Ishikawa (cell line): ENCODE results near the gene FRZB.
A peak's percentile ranks its signal among the peaks of the same experiment; 100 is the strongest.

Experiments used
- CEBPB ChIP-seq: IDR thresholded peaks from 2 replicates; pipeline ENCODE4 v1.6.1; 2012
- CREB1 ChIP-seq: IDR thresholded peaks from 2 replicates; pipeline ENCODE4 v1.6.1; 2012; ENCODE audit warnings: low read depth
- EGR1 ChIP-seq: IDR thresholded peaks from 2 replicates; pipeline ENCODE4 v1.6.1; 2012
- EP300 ChIP-seq: IDR thresholded peaks from 2 replicates; pipeline ENCODE4 v1.6.1; 2012; ENCODE audit warnings: borderline replicate concordance
- FOXM1 ChIP-seq: IDR thresholded peaks from 2 replicates; pipeline ENCODE4 v1.6.1; 2012; ENCODE audit warnings: low read depth, borderline replicate concordance
- NFIC ChIP-seq: IDR thresholded peaks from 2 replicates; pipeline ENCODE4 v1.6.1; 2012
- RAD21 ChIP-seq: IDR thresholded peaks from 2 replicates; pipeline ENCODE4 v1.6.1; 2012; ENCODE audit warnings: low read depth
- TAF1 ChIP-seq: IDR thresholded peaks from 2 replicates; pipeline ENCODE4 v1.6.1; 2012; ENCODE audit warnings: low read depth, mild to moderate bottlenecking
- TCF12 ChIP-seq: IDR thresholded peaks from 2 replicates; pipeline ENCODE4 v1.6.1; 2012; ENCODE audit warnings: low read depth
- TEAD4 ChIP-seq: IDR thresholded peaks from 2 replicates; pipeline ENCODE4 v1.6.1; 2012
- YY1 ChIP-seq: IDR thresholded peaks from 2 replicates; pipeline ENCODE4 v1.6.1; 2012; ENCODE audit warnings: low read depth
- ZBTB7A ChIP-seq: IDR thresholded peaks from 2 replicates; pipeline ENCODE4 v1.6.1; 2012; ENCODE audit warnings: low read depth
- TF ChIP-seq, protein P1 (sequence below): IDR thresholded peaks from 2 replicates; pipeline ENCODE4 v1.6.1; 2012
- TF ChIP-seq, protein P2 (sequence below): IDR thresholded peaks from 2 replicates; pipeline ENCODE4 v1.6.1; 2012; ENCODE audit warnings: low read depth, mild to moderate bottlenecking
- TF ChIP-seq, protein P3 (sequence below): IDR thresholded peaks from 2 replicates; pipeline ENCODE4 v1.6.1; 2012

Gene FRZB

DNA sequence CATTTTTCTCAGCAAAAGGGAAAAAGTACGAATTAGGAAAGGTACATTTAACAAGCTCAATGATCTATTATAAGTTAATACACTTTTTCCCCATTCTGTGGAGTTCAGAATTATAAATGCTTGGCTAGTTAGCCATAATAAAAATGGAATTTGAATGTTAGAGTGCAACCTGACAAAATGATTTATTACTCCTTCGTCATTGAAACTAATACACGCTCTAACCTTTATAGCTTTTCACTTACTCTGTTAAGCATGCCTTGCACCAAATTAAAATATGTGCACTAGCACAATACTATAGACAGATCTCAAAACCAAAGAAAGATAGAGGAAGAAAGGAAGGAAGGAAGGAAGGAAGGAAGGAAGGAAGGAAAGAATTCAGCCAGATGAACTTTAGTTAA, 46.1 kb upstream of the FRZB start:
- TF ChIP-seq, protein P1, sequence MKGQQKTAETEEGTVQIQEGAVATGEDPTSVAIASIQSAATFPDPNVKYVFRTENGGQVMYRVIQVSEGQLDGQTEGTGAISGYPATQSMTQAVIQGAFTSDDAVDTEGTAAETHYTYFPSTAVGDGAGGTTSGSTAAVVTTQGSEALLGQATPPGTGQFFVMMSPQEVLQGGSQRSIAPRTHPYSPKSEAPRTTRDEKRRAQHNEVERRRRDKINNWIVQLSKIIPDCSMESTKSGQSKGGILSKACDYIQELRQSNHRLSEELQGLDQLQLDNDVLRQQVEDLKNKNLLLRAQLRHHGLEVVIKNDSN: no peak
- TF ChIP-seq CEBPB (no peak), RAD21 (no peak), TEAD4 (no peak; the same call in 1 of the 2 replicates), YY1 (no peak), FOXM1 (no peak), CREB1 (no peak), TAF1 (no peak), ZBTB7A (no peak)
- TF ChIP-seq, protein P2, sequence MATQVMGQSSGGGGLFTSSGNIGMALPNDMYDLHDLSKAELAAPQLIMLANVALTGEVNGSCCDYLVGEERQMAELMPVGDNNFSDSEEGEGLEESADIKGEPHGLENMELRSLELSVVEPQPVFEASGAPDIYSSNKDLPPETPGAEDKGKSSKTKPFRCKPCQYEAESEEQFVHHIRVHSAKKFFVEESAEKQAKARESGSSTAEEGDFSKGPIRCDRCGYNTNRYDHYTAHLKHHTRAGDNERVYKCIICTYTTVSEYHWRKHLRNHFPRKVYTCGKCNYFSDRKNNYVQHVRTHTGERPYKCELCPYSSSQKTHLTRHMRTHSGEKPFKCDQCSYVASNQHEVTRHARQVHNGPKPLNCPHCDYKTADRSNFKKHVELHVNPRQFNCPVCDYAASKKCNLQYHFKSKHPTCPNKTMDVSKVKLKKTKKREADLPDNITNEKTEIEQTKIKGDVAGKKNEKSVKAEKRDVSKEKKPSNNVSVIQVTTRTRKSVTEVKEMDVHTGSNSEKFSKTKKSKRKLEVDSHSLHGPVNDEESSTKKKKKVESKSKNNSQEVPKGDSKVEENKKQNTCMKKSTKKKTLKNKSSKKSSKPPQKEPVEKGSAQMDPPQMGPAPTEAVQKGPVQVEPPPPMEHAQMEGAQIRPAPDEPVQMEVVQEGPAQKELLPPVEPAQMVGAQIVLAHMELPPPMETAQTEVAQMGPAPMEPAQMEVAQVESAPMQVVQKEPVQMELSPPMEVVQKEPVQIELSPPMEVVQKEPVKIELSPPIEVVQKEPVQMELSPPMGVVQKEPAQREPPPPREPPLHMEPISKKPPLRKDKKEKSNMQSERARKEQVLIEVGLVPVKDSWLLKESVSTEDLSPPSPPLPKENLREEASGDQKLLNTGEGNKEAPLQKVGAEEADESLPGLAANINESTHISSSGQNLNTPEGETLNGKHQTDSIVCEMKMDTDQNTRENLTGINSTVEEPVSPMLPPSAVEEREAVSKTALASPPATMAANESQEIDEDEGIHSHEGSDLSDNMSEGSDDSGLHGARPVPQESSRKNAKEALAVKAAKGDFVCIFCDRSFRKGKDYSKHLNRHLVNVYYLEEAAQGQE: no peak

DNA sequence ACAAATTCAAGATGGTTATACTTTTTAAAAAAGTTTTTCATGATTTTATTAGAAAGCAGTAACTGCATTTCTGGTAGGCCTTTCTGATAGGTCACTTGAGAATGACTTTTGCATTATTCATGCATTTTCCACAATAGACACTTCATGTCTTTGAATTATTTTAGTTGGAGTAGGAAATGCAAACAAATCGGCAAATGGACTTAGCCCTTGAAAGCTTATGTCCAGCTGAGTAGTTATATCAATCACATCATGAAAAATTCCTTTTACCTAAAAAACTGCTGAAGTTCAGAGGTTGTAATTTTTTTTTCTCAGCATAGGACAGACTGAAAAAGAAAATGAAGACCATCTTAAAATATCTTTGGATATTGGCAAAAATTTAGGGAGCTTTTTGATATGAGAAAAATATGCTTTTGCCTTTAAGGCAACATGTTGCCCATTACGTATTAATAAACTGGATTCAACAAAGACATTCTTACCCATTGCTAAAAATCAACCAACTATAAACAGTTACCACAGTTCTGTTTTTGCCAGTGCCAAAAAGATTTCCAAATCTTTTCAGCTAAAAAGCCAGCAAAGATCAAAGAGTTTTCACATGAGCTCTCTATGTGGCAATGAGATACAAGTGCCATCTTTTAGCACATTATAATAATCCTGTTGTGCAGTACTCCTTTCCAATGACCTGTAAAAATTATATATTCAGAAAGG, 45.5 kb upstream of the FRZB start:
- TF ChIP-seq NFIC: peak; percentile 33; the same call in 1 of the 2 replicates
- no peak for TF ChIP-seq TCF12
- TF ChIP-seq, protein P2: no peak
- TF ChIP-seq, protein P1: no peak
- TF ChIP-seq, protein P3, sequence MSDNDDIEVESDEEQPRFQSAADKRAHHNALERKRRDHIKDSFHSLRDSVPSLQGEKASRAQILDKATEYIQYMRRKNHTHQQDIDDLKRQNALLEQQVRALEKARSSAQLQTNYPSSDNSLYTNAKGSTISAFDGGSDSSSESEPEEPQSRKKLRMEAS: no peak
- no peak for TF ChIP-seq EGR1
- TF ChIP-seq RAD21: no peak
- no peak for TF ChIP-seq ZBTB7A

DNA sequence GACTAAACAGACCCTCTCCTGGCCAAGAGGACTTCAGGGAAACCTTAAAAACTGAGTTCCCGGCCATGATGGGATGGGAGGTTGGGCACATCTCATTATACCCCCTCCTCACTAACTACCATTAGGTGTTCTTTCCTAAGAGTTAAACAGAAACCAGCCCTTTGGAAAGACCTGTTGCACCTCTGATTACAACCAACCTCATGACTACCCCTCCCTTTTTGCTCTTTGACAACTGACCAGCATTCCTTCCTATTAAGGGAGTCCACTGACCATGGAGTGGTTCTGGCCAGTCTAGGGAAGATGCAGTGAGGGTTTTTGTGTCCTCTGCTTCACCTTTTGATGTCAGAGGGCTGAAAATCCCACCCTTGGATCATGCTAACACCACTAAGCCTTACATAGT, 44.5 kb upstream of the FRZB start:
- TF ChIP-seq TCF12 (no peak), ZBTB7A (no peak), YY1 (no peak), TAF1 (no peak), CEBPB (no peak), EP300 (no peak), EGR1 (no peak), RAD21 (no peak), NFIC (no peak), CREB1 (no peak), FOXM1 (no peak)
- TF ChIP-seq, protein P1: no peak
- TF ChIP-seq, protein P3: no peak
- TF ChIP-seq, protein P2: no peak

DNA sequence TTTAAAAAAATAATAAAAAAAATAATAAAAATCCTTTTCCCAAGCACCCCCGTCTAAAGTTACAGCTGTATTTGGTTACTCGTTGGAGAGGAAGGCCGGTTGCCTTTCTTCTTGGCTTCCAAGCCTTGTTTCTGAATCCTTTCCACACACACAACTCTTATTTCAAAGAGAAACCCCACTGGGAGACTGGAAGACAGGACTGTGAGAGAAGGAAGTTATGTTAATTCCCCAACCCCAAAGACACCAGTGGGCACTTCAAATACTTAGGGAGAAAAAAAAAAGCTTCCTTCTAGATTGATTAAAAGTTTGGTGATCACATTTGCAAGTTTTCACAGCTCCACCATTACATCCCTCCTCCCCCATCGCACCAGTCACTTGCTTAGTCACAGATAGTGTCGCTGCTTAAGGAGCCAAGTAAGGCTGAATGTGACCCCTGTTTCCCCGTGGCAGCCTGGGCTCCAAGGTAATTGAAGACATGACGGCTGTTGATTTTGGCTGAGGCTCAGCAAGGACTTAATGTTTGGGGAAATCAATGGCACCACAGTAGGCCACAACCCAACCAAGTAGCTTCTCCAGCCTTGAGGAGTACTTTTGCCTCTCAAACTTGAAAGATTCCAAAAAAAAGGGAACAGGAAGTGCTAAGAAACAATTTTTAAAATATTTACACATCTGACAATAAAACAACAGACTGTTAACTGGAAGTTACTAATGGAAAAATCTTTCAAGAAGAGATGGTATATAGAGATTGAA, 40.8 kb upstream of the FRZB start:
- TF ChIP-seq TAF1: no peak
- TF ChIP-seq, protein P3: 0 out of 2 replicates have a peak, but pooled peaks have one; percentile 21
- no peak for TF ChIP-seq RAD21
- TF ChIP-seq, protein P1: no peak
- peak; percentile 20 for TF ChIP-seq NFIC
- TF ChIP-seq TEAD4: peak; percentile 15; the same call in 1 of the 2 replicates
- TF ChIP-seq CEBPB: 0 out of 2 replicates have a peak, but pooled peaks have one; percentile 4
- TF ChIP-seq EP300: peak; percentile 33; the same call in 1 of the 2 replicates
- no peak for TF ChIP-seq CREB1
